ENCODE results near the gene LPP. TPM values are rescaled to one million over a fixed set of nuclear protein-coding genes. Genes with fewer than 3 reads are reported as not detected.
A peak's percentile ranks its signal among the peaks of the same experiment; 100 is the strongest.
"Not testable (repeated sequence)": the region's sequence is repeated elsewhere in the genome, so short reads cannot be mapped to it uniquely, and the experiment has no call there.

The LPP gene
- total RNA-seq, 1 donor from 2014 or later = 184 TPM

GRCh38 chr3:188417271-188417696 is 263.3 kb downstream of the LPP start:
- TF ChIP-seq CTCF (IDR thresholded peaks at IDR 0.05) = no peak
- H3K9me3 Mint-ChIP-seq (ENCODE audit: unreplicated experiment) = peaks cover 18% of the 10 kb centered on the region
- H3K27me3 Mint-ChIP-seq (ENCODE audit: unreplicated experiment) = no peaks in the 10 kb centered on the region
- DNase-seq (ENCODE audit: extremely low spot score, unreplicated experiment) = no peak
- H3K36me3 Mint-ChIP-seq (ENCODE audit: unreplicated experiment) = peaks cover 19% of the 10 kb centered on the region
- no peak overlapping the region for H3K4me3 Mint-ChIP-seq (ENCODE audit: unreplicated experiment)
- peak overlapping the region; percentile 48 for H3K27ac Mint-ChIP-seq (ENCODE audit: unreplicated experiment)
- H3K4me1 Mint-ChIP-seq (ENCODE audit: unreplicated experiment) = peaks cover 59% of the 10 kb centered on the region

- no peak for DNase-seq (ENCODE audit: extremely low spot score, unreplicated experiment)
- no peak overlapping the region for H3K4me3 Mint-ChIP-seq (ENCODE audit: unreplicated experiment)
- peak overlapping the region; percentile 11 for H3K27ac Mint-ChIP-seq (ENCODE audit: unreplicated experiment)
- TF ChIP-seq CTCF (IDR thresholded peaks at IDR 0.05) = no peak
- H3K36me3 Mint-ChIP-seq (ENCODE audit: unreplicated experiment) = peaks cover 15% of the 10 kb centered on the region
- H3K9me3 Mint-ChIP-seq (ENCODE audit: unreplicated experiment) = peaks cover 18% of the 10 kb centered on the region
- H3K4me1 Mint-ChIP-seq (ENCODE audit: unreplicated experiment) = peaks cover 62% of the 10 kb centered on the region
- no peaks in the 10 kb centered on the region for H3K27me3 Mint-ChIP-seq (ENCODE audit: unreplicated experiment)
These were observed 263.8 kb downstream of the LPP start for GRCh38 chr3:188417766-188418165.

GRCh38 chr3:188421151-188421821 is 267.3 kb downstream of the LPP start:
- peak overlapping the region; percentile 81 for H3K27ac Mint-ChIP-seq (ENCODE audit: unreplicated experiment)
- peaks cover 27% of the 10 kb centered on the region for H3K9me3 Mint-ChIP-seq (ENCODE audit: unreplicated experiment)
- peaks cover 39% of the 10 kb centered on the region for H3K36me3 Mint-ChIP-seq (ENCODE audit: unreplicated experiment)
- H3K4me1 Mint-ChIP-seq (ENCODE audit: unreplicated experiment) = peaks cover 52% of the 10 kb centered on the region
- no peak for TF ChIP-seq CTCF (IDR thresholded peaks at IDR 0.05)
- H3K4me3 Mint-ChIP-seq (ENCODE audit: unreplicated experiment) = no peak overlapping the region
- H3K27me3 Mint-ChIP-seq (ENCODE audit: unreplicated experiment) = no peaks in the 10 kb centered on the region
- no peak for DNase-seq (ENCODE audit: extremely low spot score, unreplicated experiment)

GRCh38 chr3:188421836-188422540 is 268.0 kb downstream of the LPP start:
- no peak overlapping the region for H3K4me3 Mint-ChIP-seq (ENCODE audit: unreplicated experiment)
- H3K9me3 Mint-ChIP-seq (ENCODE audit: unreplicated experiment) = peaks cover 30% of the 10 kb centered on the region
- TF ChIP-seq CTCF (IDR thresholded peaks at IDR 0.05) = no peak
- H3K36me3 Mint-ChIP-seq (ENCODE audit: unreplicated experiment) = peaks cover 39% of the 10 kb centered on the region
- no peaks in the 10 kb centered on the region for H3K27me3 Mint-ChIP-seq (ENCODE audit: unreplicated experiment)
- DNase-seq (ENCODE audit: extremely low spot score, unreplicated experiment) = no peak
- peak overlapping the region; percentile 81 for H3K27ac Mint-ChIP-seq (ENCODE audit: unreplicated experiment)
- peaks cover 45% of the 10 kb centered on the region for H3K4me1 Mint-ChIP-seq (ENCODE audit: unreplicated experiment)

- peaks cover 33% of the 10 kb centered on the region for H3K4me1 Mint-ChIP-seq (ENCODE audit: unreplicated experiment)
- not testable (repeated sequence) for H3K4me3 Mint-ChIP-seq (ENCODE audit: unreplicated experiment); DNase-seq (ENCODE audit: extremely low spot score, unreplicated experiment); H3K27ac Mint-ChIP-seq (ENCODE audit: unreplicated experiment); H3K27me3 Mint-ChIP-seq (ENCODE audit: unreplicated experiment)
- H3K9me3 Mint-ChIP-seq (ENCODE audit: unreplicated experiment) = peaks cover 23% of the 10 kb centered on the region
- H3K36me3 Mint-ChIP-seq (ENCODE audit: unreplicated experiment) = peaks cover 39% of the 10 kb centered on the region
These were observed 274.0 kb downstream of the LPP start for GRCh38 chr3:188427981-188428380.

Measured in osteocyte (in vitro differentiated cells).